ENCODE results near the gene CD244.

DNA sequence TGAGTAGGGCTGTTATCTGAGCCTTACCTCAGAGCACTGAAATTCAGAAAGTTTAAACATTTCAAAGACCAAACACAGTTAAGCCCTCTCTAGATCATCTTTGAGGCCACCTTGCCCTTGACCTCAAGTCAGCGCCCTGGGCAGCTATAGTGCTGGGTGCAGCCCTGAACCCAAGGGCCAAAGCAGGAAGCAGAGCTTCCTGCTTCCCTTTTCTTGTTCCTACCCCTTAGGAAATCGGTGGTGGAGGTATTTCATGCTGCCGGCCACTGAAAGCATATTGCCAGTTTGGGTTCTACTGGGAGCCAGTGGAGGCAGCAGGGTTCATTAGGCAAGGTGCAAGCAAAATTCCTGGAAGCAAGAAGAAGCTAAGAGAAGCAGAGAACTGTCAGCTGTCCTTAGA, 26.1 kb downstream of the CD244 start:
- no peak for TF ChIP-seq POLR2A (IDR thresholded peaks at IDR 0.05)
- TF ChIP-seq, protein P1, sequence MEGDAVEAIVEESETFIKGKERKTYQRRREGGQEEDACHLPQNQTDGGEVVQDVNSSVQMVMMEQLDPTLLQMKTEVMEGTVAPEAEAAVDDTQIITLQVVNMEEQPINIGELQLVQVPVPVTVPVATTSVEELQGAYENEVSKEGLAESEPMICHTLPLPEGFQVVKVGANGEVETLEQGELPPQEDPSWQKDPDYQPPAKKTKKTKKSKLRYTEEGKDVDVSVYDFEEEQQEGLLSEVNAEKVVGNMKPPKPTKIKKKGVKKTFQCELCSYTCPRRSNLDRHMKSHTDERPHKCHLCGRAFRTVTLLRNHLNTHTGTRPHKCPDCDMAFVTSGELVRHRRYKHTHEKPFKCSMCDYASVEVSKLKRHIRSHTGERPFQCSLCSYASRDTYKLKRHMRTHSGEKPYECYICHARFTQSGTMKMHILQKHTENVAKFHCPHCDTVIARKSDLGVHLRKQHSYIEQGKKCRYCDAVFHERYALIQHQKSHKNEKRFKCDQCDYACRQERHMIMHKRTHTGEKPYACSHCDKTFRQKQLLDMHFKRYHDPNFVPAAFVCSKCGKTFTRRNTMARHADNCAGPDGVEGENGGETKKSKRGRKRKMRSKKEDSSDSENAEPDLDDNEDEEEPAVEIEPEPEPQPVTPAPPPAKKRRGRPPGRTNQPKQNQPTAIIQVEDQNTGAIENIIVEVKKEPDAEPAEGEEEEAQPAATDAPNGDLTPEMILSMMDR (IDR thresholded peaks at IDR 0.05) = no peak
- TF ChIP-seq POLR2AphosphoS5 (IDR thresholded peaks at IDR 0.05) = no peak
- TF ChIP-seq EP300 (IDR thresholded peaks at IDR 0.05) = no peak

All from stomach (tissue), 4 donors.